Astrocyte (in vitro differentiated cells and primary cell): ENCODE results near the gene PPP1R8.

Experiments used
- EZH2 ChIP-seq: IDR thresholded peaks from 2 replicates; pipeline ENCODE4 v1.6.1; 2012; ENCODE audit warnings: mild to moderate bottlenecking, low read length, inconsistent platforms; ENCODE audit not compliant: insufficient read depth
- TF ChIP-seq, protein P1 (sequence below): IDR thresholded peaks from 2 replicates; pipeline ENCODE4 v1.5.1; 2011; ENCODE audit warnings: low read depth, mild to moderate bottlenecking, inconsistent platforms, low read length, moderate library complexity; ENCODE audit not compliant: insufficient read depth

- TF ChIP-seq, protein P1, sequence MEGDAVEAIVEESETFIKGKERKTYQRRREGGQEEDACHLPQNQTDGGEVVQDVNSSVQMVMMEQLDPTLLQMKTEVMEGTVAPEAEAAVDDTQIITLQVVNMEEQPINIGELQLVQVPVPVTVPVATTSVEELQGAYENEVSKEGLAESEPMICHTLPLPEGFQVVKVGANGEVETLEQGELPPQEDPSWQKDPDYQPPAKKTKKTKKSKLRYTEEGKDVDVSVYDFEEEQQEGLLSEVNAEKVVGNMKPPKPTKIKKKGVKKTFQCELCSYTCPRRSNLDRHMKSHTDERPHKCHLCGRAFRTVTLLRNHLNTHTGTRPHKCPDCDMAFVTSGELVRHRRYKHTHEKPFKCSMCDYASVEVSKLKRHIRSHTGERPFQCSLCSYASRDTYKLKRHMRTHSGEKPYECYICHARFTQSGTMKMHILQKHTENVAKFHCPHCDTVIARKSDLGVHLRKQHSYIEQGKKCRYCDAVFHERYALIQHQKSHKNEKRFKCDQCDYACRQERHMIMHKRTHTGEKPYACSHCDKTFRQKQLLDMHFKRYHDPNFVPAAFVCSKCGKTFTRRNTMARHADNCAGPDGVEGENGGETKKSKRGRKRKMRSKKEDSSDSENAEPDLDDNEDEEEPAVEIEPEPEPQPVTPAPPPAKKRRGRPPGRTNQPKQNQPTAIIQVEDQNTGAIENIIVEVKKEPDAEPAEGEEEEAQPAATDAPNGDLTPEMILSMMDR, result no peak
- no peak for TF ChIP-seq EZH2
These were observed 4.9 kb downstream of the PPP1R8 start for GRCh38 chr1:27835501-27835900.
